Measurements from ENCODE around the gene TADA3.

Gene TADA3

GRCh38 chr3:9809615-9810432, 17.6 kb upstream of the TADA3 start, which contains the start of gene TTLL3:
TTLL3 (plus strand) TSS chr3:9810262; CDS start chr3:9810662, 400 bp downstream.
- DNase-seq (ENCODE audit: low read depth in 2 of 2), result peak in 1 of 2 donors; percentile 26

- no peak for DNase-seq (ENCODE audit: low read depth in 2 of 2)
Measured at GRCh38 chr3:9809239-9809614, 17.0 kb upstream of the TADA3 start.

GRCh38 chr3:9808345-9809037, 16.2 kb upstream of the TADA3 start:
- peak in 1 of 2 donors; percentile 27 for DNase-seq (ENCODE audit: low read depth in 2 of 2)

- no peak for DNase-seq (ENCODE audit: low read depth in 2 of 2)
Measured at GRCh38 chr3:9807981-9808344, 15.7 kb upstream of the TADA3 start.

GRCh38 chr3:9806688-9807589, 14.7 kb upstream of the TADA3 start:
- no peak for DNase-seq (ENCODE audit: low read depth in 2 of 2)

- DNase-seq (ENCODE audit: low read depth in 2 of 2), result no peak
Measured at GRCh38 chr3:9806137-9806536, 13.9 kb upstream of the TADA3 start.

- DNase-seq (ENCODE audit: low read depth in 2 of 2), result no peak
Measured at GRCh38 chr3:9804996-9805395, 12.7 kb upstream of the TADA3 start.

GRCh38 chr3:9803494-9803893, 11.2 kb upstream of the TADA3 start:
- no peak for DNase-seq (ENCODE audit: low read depth in 2 of 2)

GRCh38 chr3:9800529-9800928, 8.3 kb upstream of the TADA3 start:
- no peak for DNase-seq (ENCODE audit: low read depth in 2 of 2)

- DNase-seq (ENCODE audit: low read depth in 2 of 2), result no peak
Measured at GRCh38 chr3:9797196-9797945, 5.1 kb upstream of the TADA3 start.

GRCh38 chr3:9795207-9795606, 2.9 kb upstream of the TADA3 start:
- no peak for DNase-seq (ENCODE audit: low read depth in 2 of 2)

- no peak for DNase-seq (ENCODE audit: low read depth in 2 of 2)
Measured at GRCh38 chr3:9794400-9794799, 2.1 kb upstream of the TADA3 start.

GRCh38 chr3:9793161-9793781, 998 bp upstream of the TADA3 start:
- no peak for DNase-seq (ENCODE audit: low read depth in 2 of 2)

- DNase-seq (ENCODE audit: low read depth in 2 of 2), result no peak
Measured at GRCh38 chr3:9791790-9792404, 376 bp downstream of the TADA3 start.

- no peak for DNase-seq (ENCODE audit: low read depth in 2 of 2)
Measured at GRCh38 chr3:9791127-9791526, 1.1 kb downstream of the TADA3 start.

GRCh38 chr3:9787714-9788113, 4.6 kb downstream of the TADA3 start:
- no peak for DNase-seq (ENCODE audit: low read depth in 2 of 2)

GRCh38 chr3:9786825-9787669, 5.2 kb downstream of the TADA3 start:
- DNase-seq (ENCODE audit: low read depth in 2 of 2), result no peak

GRCh38 chr3:9786209-9786739, 6.0 kb downstream of the TADA3 start:
- DNase-seq (ENCODE audit: low read depth in 2 of 2), result no peak

- no peak for DNase-seq (ENCODE audit: low read depth in 2 of 2)
Measured at GRCh38 chr3:9785602-9786001, 6.7 kb downstream of the TADA3 start.

All from stimulated activated CD8-positive, alpha-beta memory T cell treated with anti-CD3 and anti-CD28 coated beads, Interleukin-7, amount 100 ng/mL, for 4 hours (primary cell).